GM23338 (cell line): ENCODE measurements around the gene METTL5. TPM values are rescaled to one million over a fixed set of nuclear protein-coding genes. Genes with fewer than 3 reads are reported as not detected.

Source experiments
- CREB1 ChIP-seq: fragments of 250-450 bp; sonication (Bioruptor Pico); IDR thresholded peaks from 2 replicates; pipeline ENCODE4 v1.5.0; 2020; ENCODE audit warnings: low read depth, mild to moderate bottlenecking, moderate library complexity
- ETS1 ChIP-seq: IDR thresholded peaks from 2 replicates; pipeline ENCODE4 v1.6.1; 2016; ENCODE audit warnings: antibody characterized with exemption
- EZH2 ChIP-seq: fragments of 200-600 bp; sonication (generic); IDR thresholded peaks from one replicate; pipeline ENCODE4 v1.8.0; 2017; ENCODE audit warnings: antibody characterized with exemption, mild to moderate bottlenecking, low read depth; ENCODE audit not compliant: unreplicated experiment
- EZH2phosphoT487 ChIP-seq: fragments of 200-600 bp; sonication (generic); IDR thresholded peaks from one replicate; pipeline ENCODE4 v1.8.1; 2018; ENCODE audit warnings: antibody characterized with exemption; ENCODE audit not compliant: unreplicated experiment
- JUNB ChIP-seq: IDR thresholded peaks from one replicate; pipeline ENCODE4 v1.6.1; 2016; ENCODE audit warnings: antibody characterized with exemption; ENCODE audit not compliant: unreplicated experiment
- NANOG ChIP-seq: IDR thresholded peaks from 2 replicates; pipeline ENCODE4 v1.6.1; 2016; ENCODE audit warnings: antibody characterized with exemption, borderline replicate concordance
- REST ChIP-seq: IDR thresholded peaks from one replicate; pipeline ENCODE4 v1.6.1; 2018; ENCODE audit warnings: antibody characterized with exemption; ENCODE audit not compliant: unreplicated experiment
- ZNF331 ChIP-seq: fragments of 250-450 bp; sonication (Bioruptor Pico); IDR thresholded peaks from 2 replicates; pipeline ENCODE4 v1.5.0; 2020; ENCODE audit warnings: low read depth, mild to moderate bottlenecking, moderate library complexity
- polyA plus RNA-seq: library from polyadenylated mRNA; unstranded; fragments of >200 nt; fragmentation: Nextera tagmentation; extraction: Ambion mirVana; gene quantifications from 2 replicates; pipeline ENCODE4 v1.2.1, GENCODE V29; 2016
- total RNA-seq: library from RNA; depleted of rRNA; stranded (reverse); fragments of >200 nt; shearing (Covaris generic); gene quantifications from 2 replicates; pipeline ENCODE4 v1.2.3, GENCODE V29; 2014
- TF ChIP-seq, protein P1 (sequence below): fragments of 250-450 bp; sonication (Bioruptor Pico); IDR thresholded peaks from 2 replicates; pipeline ENCODE4 v1.5.0; 2020; ENCODE audit warnings: mild to moderate bottlenecking, moderate library complexity

Gene METTL5
- total and polyA plus RNA-seq, 2 experiments from 2014 or later: 74.8 to 233 TPM

DNA sequence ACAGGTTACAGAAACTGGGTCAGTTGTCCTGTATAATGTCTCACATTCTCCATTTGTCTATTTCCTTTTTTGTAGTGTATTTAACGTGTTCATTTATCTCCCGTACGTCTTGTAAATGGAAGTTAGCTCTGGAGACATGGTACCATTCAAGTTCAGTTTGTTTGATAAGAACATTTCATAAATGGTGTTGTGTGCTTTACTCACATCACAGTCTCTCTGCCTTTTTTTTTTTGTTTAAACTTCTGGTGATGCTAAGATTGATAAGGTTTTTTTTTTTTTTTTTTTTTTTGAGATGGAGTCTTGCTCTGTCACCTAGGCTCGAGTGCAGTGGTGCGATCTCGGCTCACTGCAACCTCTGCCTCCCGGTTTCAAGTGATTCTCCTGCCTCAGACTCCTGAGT, 44.2 kb upstream of the METTL5 start (continued):
- TF ChIP-seq, protein P1, sequence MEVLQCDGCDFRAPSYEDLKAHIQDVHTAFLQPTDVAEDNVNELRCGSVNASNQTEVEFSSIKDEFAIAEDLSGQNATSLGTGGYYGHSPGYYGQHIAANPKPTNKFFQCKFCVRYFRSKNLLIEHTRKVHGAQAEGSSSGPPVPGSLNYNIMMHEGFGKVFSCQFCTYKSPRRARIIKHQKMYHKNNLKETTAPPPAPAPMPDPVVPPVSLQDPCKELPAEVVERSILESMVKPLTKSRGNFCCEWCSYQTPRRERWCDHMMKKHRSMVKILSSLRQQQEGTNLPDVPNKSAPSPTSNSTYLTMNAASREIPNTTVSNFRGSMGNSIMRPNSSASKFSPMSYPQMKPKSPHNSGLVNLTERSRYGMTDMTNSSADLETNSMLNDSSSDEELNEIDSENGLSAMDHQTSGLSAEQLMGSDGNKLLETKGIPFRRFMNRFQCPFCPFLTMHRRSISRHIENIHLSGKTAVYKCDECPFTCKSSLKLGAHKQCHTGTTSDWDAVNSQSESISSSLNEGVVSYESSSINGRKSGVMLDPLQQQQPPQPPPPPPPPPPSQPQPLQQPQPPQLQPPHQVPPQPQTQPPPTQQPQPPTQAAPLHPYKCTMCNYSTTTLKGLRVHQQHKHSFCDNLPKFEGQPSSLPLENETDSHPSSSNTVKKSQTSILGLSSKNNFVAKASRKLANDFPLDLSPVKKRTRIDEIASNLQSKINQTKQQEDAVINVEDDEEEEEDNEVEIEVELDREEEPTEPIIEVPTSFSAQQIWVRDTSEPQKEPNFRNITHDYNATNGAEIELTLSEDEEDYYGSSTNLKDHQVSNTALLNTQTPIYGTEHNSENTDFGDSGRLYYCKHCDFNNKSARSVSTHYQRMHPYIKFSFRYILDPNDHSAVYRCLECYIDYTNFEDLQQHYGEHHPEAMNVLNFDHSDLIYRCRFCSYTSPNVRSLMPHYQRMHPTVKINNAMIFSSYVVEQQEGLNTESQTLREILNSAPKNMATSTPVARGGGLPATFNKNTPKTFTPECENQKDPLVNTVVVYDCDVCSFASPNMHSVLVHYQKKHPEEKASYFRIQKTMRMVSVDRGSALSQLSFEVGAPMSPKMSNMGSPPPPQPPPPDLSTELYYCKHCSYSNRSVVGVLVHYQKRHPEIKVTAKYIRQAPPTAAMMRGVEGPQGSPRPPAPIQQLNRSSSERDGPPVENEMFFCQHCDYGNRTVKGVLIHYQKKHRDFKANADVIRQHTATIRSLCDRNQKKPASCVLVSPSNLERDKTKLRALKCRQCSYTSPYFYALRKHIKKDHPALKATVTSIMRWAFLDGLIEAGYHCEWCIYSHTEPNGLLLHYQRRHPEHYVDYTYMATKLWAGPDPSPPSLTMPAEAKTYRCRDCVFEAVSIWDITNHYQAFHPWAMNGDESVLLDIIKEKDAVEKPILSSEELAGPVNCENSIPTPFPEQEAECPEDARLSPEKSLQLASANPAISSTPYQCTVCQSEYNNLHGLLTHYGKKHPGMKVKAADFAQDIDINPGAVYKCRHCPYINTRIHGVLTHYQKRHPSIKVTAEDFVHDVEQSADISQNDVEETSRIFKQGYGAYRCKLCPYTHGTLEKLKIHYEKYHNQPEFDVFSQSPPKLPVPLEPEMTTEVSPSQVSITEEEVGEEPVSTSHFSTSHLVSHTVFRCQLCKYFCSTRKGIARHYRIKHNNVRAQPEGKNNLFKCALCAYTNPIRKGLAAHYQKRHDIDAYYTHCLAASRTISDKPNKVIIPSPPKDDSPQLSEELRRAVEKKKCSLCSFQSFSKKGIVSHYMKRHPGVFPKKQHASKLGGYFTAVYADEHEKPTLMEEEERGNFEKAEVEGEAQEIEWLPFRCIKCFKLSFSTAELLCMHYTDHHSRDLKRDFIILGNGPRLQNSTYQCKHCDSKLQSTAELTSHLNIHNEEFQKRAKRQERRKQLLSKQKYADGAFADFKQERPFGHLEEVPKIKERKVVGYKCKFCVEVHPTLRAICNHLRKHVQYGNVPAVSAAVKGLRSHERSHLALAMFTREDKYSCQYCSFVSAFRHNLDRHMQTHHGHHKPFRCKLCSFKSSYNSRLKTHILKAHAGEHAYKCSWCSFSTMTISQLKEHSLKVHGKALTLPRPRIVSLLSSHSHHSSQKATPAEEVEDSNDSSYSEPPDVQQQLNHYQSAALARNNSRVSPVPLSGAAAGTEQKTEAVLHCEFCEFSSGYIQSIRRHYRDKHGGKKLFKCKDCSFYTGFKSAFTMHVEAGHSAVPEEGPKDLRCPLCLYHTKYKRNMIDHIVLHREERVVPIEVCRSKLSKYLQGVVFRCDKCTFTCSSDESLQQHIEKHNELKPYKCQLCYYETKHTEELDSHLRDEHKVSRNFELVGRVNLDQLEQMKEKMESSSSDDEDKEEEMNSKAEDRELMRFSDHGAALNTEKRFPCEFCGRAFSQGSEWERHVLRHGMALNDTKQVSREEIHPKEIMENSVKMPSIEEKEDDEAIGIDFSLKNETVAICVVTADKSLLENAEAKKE (CRISPR knock-in tag): no peak
- TF ChIP-seq EZH2: no peak
- TF ChIP-seq CREB1: no peak
- TF ChIP-seq ZNF331 (CRISPR knock-in tag): no peak
- no peak for TF ChIP-seq REST
- TF ChIP-seq ETS1: no peak
- TF ChIP-seq NANOG: no peak
- no peak for TF ChIP-seq EZH2phosphoT487
- no peak for TF ChIP-seq JUNB
